Measurements from ENCODE around the gene TESMIN. TPM values are rescaled to one million over a fixed set of nuclear protein-coding genes. Genes with fewer than 3 reads are reported as not detected.

TESMIN gene
- total RNA-seq, result 4.9 TPM

DNA sequence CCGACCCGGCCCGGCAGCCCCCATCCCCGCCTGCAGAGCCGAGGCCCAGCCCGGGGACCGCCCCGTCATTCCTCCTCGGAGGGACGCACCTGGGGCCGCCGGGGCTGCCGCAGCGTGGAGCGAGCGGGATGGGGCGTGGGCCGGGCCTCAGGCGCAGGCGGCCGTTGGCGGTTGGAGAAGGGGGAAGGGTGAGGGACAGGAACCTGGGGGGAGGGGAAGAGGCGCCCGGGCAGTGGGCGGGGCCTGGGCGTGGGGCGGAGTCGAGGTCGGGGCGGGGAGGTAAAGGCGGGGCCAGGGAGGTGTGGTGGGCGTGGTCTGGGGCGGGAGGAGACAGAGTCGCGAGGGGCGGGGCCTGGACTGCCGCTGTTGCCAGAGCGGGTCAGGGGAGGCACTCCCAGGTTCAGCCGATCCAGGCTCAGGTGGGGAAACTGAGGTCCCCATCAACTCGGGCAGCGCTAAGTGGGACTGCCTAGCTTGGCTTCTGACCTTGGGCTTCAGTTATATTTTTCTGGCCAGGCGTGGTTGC, at the start of gene TESMIN:
Gene TESMIN, minus strand, starts transcription at position 190 of the 526 bp plus-strand sequence. CDS start 860 bp downstream, outside the sequence.
- peak; percentile 91 for DNase-seq (ENCODE audit: low spot score)

DNA sequence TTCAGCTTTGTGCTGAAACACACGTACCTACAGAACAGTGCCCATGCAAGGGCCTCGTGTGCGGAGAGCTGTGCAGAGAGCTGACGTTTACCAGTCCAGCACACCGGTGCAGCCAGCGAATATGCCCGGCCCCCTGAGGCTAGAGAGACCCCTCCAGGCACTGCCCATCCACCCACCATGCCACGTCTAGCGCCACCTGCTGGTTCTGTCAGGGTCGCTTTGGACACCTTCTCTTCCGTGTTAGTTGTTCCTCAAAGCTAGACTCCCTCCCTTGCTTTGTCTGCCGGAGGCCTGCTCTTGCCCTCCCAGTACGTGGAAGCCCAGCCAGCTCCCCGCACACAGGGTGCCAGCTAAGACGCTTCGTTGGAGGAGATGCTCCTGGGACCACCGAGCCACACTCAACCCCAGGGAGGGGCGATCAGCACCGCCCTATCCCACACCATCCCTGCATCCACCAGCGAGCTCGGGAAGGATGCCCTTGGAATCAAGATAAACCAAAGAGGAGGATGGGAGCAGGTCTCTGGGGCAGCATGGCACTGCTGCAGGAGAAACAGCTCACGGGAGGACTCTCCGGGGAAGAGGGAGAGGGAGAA, 47.0 kb upstream of the TESMIN start:
- DNase-seq (ENCODE audit: low spot score), result no peak

- no peak for DNase-seq (ENCODE audit: low spot score)
Measured at GRCh38 chr11:68796801-68797200, 45.5 kb upstream of the TESMIN start.

DNA sequence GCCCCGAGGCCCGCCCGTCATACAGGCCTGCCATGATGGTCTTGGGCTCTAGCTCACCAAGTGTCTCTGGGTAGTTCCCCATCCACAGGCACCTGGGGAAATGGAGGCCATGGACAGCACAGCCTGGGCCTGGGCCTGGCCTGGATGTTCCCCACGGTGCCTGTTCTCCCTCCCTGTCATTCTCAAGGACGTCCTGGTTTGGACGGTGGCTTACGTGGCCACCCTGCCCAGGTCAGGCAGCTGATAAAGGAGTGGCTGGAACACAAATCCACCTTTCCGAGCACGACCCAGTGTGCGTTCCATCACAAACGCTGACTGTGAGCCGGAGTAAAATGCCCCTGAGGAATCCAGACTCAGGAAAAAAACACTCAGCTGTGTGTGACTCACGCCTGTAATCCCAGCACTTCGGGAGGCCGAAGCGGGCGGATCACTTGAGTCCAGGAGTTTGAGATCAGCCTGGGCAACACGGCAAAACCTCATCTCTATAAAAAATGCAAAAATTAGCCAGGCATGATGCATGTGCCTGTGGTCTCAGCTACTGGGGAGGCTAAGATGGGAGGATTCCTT, 41.2 kb upstream of the TESMIN start:
- DNase-seq (ENCODE audit: low spot score), result no peak

- no peak for DNase-seq (ENCODE audit: low spot score)
Measured at GRCh38 chr11:68784653-68785052, 33.3 kb upstream of the TESMIN start.

DNA sequence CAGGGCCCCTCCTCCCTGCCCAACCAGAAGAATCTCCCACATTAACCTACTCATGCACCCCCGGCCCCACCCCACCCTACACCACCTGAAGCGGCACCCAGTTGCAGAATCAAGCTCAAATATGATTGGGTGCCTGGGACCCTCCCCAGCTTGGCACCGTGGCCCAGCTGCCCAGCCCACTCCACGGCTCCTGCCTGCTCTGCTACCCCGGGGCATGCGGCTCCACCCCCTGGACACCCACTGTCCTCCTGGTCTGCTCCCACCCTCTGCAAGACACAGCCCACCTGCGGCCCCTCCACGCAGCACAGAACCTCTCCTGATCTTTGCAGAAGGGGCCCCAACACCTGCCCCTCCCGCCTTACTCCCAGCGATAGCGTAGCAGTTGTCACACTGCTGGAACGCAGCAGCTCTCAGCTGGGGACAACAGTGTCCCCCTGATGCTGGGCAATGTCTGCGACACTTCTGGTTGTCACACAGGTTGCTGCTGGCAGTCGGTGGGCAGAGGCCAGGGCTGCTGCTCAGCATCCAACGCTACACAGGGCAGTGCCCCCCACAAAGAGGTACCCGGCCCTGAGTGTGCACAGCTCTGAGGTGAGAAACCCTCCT, 32.0 kb upstream of the TESMIN start:
- DNase-seq (ENCODE audit: low spot score), result no peak

GRCh38 chr11:68782711-68783110, 31.4 kb upstream of the TESMIN start:
- no peak for DNase-seq (ENCODE audit: low spot score)

DNA sequence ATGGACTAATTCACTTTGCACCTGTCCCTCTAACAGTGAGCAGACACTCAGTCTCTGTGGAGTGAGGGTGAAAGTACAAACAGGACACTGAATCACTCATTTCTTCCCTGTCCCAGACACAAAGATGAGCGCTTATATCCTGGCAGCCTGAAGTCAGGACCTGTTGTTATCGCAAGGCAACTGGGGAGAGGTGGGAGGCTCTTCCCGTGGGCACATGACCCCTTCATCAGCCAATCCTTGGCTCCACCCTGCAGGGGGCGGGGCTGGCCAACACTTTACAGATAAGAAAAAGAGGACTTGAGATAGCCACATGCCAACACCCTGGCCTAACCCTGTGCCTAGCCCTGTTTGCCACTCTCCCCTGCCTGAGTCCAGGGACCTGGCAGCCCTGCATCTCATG, 29.5 kb upstream of the TESMIN start:
- peak; percentile 57 for DNase-seq (ENCODE audit: low spot score)

DNA sequence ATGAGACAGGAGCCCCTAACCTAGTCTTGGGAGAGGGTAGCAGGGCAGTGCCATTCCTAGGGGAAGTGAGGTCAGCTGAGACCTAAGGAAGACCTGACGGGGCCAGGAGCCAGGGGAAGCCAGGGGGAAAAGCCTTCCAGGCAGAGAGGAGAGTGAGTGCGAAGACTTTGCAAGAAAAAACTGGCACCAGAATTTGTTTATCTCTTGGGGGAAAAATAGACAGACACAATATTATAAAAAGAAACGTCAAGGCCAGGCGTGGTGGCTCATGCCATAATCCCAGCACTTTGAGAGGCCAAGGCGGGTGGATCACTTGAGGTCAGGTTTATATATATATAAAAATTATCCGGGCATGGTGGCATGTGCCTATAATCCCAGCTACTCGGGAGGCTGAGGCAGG, 26.9 kb upstream of the TESMIN start:
- DNase-seq (ENCODE audit: low spot score), result no peak

GRCh38 chr11:68776442-68777235, 25.3 kb upstream of the TESMIN start:
- DNase-seq (ENCODE audit: low spot score), result no peak

- no peak for DNase-seq (ENCODE audit: low spot score)
Measured at GRCh38 chr11:68775951-68776388, 24.6 kb upstream of the TESMIN start.

- DNase-seq (ENCODE audit: low spot score), result no peak
Measured at GRCh38 chr11:68774194-68774585, 22.9 kb upstream of the TESMIN start.

DNA sequence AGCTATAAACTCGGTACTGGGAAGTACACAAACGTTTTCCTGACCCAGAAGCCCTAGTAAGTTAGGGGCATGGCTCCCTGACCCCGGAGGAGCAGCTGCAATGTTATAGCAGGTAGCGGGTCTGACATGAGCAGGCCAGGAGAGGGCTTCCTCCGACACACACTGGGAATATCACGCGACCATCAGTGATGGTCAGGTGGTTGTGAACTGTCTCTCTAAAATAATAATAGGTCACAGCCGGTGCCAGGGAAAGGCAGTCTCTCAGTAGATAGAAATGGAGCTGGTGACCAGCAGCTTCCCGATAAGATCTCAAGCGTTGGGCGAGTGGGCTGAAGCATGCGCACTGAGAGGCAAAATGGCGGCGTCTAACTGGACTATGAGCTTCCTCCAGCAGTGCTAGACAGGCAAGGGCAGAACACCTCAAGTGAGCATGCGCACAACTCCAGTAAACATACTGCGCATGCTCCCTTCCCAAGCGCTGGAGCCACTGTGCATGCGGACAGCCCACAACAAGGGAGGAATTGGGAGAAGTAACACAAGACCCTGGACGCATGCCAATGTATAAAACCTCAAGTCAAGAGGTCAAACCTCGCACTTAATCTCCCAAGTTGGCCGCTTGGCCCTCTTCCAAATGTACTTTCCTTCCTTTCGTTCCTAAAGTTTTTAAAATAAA, 22.3 kb upstream of the TESMIN start:
- no peak for DNase-seq (ENCODE audit: low spot score)

DNA sequence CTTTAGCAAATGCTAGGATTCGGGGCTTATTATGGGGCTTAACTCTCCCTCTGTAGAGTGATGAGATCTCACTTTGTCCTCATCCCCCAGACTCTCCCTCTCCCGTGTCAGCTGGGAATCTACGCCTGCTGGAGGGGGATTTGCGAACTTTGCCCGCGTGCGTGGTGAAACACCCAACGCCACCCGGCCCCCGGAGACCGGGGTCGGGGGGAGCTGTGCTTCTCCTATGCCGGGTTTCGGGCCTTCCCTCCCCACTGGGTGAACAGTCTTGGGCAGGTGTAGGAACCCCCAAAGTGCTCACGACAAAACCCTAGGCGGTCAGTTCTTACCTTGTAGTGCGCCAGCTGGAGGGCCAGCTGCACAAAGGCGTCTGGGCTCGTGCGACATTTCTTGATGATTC, 21.6 kb upstream of the TESMIN start:
- DNase-seq (ENCODE audit: low spot score), result no peak

DNA sequence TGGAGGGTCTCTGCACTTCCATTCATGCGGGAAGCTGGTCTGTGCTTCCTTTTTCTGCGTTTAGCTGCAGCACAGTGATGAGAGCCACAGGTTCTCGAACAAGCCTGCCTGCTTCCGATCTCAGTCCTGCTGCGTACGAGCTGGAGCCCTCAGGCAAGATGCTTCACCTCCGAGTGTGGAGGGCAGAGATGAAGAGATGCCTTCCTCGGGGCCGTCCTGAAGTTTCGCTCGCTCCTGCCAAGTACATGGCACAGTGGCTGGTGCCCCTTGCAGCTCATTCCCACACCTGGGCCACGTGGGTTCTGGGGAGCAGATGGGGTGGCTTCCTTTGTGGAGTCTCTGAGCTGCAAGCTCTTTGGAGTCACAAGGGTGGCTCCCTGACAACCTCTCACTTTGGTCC, 19.5 kb upstream of the TESMIN start:
- DNase-seq (ENCODE audit: low spot score), result no peak

DNA sequence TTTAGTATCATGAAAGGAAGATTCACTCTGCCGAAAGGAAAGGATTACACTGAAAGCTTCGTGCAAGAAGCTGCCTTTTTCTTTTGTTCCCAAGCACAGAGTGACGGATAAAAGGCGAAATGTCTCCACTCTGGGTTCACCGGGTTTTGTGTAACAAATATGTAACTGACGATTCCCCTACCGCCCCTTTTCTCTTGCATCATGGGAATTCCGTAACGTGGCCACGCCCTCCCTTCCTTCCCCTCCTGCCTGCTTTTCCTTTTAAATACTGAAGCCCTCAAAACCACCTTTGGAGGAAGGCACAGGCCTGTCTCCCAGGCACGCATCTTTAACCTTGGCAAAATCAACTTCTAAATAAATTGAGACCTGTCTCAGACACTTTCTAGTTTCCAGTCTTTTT, 16.4 kb upstream of the TESMIN start:
- DNase-seq (ENCODE audit: low spot score), result no peak

GRCh38 chr11:68766786-68767185, 15.5 kb upstream of the TESMIN start:
- DNase-seq (ENCODE audit: low spot score), result no peak

DNA sequence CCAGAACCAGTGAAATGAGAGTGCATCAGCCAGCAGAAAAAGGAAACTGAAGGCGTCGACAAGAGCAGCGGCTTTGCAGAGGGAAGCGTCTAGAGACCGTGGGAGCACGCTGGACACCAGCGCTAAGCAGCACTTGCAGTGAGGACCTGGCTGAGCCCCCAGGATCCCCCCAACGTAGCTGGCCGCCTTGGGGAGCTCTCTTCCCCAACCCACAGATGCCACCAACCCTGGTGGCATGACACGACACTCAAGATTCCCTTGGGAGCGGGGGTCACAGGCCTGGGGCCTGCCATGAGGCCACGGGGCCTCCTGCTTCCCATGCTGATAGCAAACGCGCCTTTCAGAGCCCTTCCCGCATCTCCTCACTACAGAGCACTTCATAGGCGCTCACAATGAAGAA, 13.4 kb upstream of the TESMIN start:
- DNase-seq (ENCODE audit: low spot score), result no peak

DNA sequence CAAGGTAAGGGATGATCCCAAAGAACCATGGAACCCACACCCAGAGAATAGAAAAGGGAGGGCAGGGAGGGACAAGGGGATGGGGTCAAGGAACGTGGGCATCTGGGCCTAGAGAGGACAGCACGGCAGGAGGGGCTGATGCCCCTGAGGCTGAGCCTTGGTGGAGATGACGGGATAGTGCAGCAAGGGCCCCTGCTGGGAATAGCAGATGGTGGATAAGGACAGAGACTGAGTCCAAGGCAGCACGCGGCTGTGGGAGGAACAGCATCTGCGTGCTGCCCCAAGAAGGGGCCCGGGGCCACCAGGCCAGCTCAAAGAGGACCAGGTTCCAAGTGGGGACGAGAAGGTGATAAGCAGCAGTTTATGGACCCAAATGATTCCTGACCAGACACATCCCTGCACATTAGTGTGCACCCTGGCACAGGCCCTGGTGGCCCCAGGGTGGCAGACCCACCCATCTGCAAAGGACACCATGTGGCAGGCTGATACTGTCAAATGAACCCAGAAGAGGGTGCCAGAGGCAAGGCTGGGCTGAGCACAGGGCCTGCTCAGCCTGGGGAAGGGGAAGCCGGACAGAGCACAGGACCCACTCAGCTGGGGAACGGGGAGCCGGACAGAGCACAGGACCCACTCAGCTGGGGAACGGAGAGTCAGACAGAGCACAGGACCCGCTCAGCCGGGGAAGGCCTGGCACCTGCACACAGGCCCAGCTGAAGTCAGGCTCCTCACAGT, 12.8 kb upstream of the TESMIN start:
- DNase-seq (ENCODE audit: low spot score), result no peak

DNA sequence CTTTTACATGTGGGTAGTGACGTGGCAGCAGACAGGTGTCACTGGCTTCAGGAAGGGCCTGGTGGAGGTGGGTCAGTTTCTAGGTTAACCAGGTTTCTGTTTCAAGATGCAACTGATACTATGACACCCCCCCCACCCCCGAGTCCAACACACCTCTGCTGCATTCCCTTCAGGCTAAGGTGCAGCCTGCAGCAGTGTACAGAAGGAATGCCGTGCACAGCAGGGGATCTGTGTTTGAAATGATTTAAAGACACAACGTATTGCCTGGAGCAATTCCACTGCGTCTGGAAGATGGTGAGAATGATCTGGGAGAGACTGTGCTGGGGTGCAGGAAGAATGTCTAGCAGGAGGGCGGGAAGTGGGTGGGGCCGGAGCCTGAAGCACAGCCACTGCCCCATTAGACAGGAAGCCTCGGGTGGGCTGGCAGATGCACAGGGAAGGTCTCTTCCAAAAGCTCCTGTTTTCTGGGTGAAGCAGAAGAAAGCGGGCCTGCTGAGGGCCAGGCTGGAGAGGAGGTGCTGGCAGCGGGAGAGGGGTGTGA, 11.9 kb upstream of the TESMIN start:
- DNase-seq (ENCODE audit: low spot score), result no peak

GRCh38 chr11:68762481-68762880, 11.2 kb upstream of the TESMIN start:
- no peak for DNase-seq (ENCODE audit: low spot score)
